ENCODE data around the gene CRKL. TPM values are rescaled to one million over a fixed set of nuclear protein-coding genes. Genes with fewer than 3 reads are reported as not detected.

The CRKL gene
- total RNA-seq, 1 experiment from 2014 or later = 35.4 TPM

DNA sequence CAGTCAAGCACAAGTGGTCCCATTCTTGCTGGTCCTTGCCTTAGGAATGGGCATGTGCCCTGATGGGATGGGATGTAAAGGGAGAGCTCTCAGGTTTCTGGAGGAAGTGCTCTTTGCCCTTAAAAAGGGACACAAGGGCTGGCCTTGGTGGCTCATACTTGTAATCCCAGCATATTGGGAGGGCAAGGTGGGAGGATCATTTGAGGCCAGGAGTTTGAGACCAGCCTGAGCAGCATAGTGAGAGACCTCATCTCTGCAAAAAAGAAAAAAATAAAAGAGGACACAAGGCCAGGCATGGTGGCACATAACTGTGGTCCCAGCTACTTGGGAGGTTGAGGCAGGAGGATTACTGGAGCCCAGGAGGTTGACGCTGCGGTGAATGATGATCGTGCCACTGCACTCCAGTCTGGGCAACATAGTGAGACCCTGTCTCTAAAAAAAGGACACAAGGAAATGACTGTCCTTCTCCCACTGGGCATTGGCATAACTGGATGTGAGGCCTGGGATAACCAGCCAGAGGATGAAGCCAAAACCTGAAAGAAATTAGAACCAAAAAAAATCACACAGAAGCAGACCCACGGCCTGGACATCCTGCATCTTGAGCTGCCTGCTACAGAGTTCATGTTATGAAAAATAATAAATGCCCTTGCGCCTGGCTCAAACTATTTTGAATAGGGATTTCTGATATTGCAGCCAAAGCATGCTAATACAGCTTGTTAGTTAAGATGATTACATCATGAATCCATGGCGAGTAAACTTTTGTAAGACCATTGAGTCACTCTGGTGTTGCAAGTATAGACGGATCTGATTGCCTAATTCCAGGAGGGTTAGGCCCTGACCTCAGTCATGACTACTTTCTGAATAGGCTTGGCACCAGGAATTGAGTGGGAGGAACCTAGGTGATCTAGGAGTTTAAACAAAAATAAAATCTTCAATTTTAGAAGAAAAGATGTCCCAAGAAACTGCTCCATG, 12.9 kb upstream of the CRKL start:
- Histone ChIP-seq H3K9ac (ENCODE audit: low read length) (no peak overlapping the region), H3K4me1 (ENCODE audit: insufficient read depth, low read length) (peaks cover 24% of the 10 kb centered on the region), H3F3A (ENCODE audit: low read length, unreplicated experiment) (no peaks in the 10 kb centered on the region), H3K9me2 (replicated peaks; ENCODE audit: low read length) (no peaks in the 10 kb centered on the region), H3K4me2 (ENCODE audit: low read length) (peak overlapping the region; percentile 68), H3K36me3 (ENCODE audit: low read depth, low read length) (no peaks in the 10 kb centered on the region), H3K27me3 (ENCODE audit: low read length) (no peaks in the 10 kb centered on the region), H4K20me1 (ENCODE audit: low read length) (no peaks in the 10 kb centered on the region), H2AFZ (ENCODE audit: low read length) (no peak overlapping the region), H3K9me3 (ENCODE audit: low read length) (no peaks in the 10 kb centered on the region), H3K27ac (ENCODE audit: low read length) (peak overlapping the region; percentile 57), H3K4me3 (ENCODE audit: low read length) (no peak overlapping the region), H3K79me2 (ENCODE audit: low read length) (no peaks in the 10 kb centered on the region)
- peak; percentile 85 for ATAC-seq
- ChIA-PET POLR2A (ENCODE audit: unreplicated experiment) (no interaction called here), CTCF (interaction anchor here (1.0 kb wide), 1 partner anchor 19 kb away, joined by 3 read pairs; no protein-coding TSS in a partner anchor)
- DNase-seq = peak; percentile 91
- intact Hi-C loops (cut with micrococcal nuclease) = no loop called here
- TF ChIP-seq, protein P1, sequence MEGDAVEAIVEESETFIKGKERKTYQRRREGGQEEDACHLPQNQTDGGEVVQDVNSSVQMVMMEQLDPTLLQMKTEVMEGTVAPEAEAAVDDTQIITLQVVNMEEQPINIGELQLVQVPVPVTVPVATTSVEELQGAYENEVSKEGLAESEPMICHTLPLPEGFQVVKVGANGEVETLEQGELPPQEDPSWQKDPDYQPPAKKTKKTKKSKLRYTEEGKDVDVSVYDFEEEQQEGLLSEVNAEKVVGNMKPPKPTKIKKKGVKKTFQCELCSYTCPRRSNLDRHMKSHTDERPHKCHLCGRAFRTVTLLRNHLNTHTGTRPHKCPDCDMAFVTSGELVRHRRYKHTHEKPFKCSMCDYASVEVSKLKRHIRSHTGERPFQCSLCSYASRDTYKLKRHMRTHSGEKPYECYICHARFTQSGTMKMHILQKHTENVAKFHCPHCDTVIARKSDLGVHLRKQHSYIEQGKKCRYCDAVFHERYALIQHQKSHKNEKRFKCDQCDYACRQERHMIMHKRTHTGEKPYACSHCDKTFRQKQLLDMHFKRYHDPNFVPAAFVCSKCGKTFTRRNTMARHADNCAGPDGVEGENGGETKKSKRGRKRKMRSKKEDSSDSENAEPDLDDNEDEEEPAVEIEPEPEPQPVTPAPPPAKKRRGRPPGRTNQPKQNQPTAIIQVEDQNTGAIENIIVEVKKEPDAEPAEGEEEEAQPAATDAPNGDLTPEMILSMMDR (conservative IDR thresholded peaks at IDR 0.05; ENCODE audit: low read depth, low read length) = no peak
- TF ChIP-seq EZH2phosphoT487 (IDR thresholded peaks at IDR 0.05; ENCODE audit: borderline replicate concordance, low read length) = no peak
- no peak for TF ChIP-seq EZH2 (IDR thresholded peaks at IDR 0.05; ENCODE audit: low read length, unreplicated experiment)
- BruUV-seq (replicated peaks) = no TSS peak

DNA sequence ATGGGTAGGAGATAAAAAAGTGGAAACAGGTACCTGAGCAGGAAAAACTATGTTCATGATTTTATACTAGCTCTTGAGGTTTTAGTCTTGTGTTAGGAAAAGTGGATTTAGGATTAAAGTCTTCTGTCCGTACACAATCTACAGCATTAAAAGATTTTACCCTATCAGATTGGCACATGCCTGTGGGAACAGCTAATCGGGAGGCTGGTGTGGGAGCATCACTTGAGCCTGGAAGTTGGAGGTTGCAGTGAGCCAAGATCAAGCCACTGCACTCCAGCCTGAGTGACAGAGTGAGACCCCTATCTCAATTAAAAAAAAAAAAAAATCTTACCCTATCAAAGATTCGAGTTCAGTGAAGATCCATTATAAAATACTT, 12.2 kb upstream of the CRKL start:
- Histone ChIP-seq H3K9me3 (ENCODE audit: low read length) (no peaks in the 10 kb centered on the region), H3F3A (ENCODE audit: low read length, unreplicated experiment) (no peaks in the 10 kb centered on the region), H3K27ac (ENCODE audit: low read length) (peak overlapping the region; percentile 57), H3K4me2 (ENCODE audit: low read length) (peak overlapping the region; percentile 68), H3K9me2 (replicated peaks; ENCODE audit: low read length) (no peaks in the 10 kb centered on the region), H2AFZ (ENCODE audit: low read length) (no peak overlapping the region), H3K9ac (ENCODE audit: low read length) (no peak overlapping the region), H4K20me1 (ENCODE audit: low read length) (no peaks in the 10 kb centered on the region), H3K36me3 (ENCODE audit: low read depth, low read length) (no peaks in the 10 kb centered on the region), H3K4me3 (ENCODE audit: low read length) (no peak overlapping the region), H3K79me2 (ENCODE audit: low read length) (no peaks in the 10 kb centered on the region), H3K4me1 (ENCODE audit: insufficient read depth, low read length) (peaks cover 24% of the 10 kb centered on the region), H3K27me3 (ENCODE audit: low read length) (no peaks in the 10 kb centered on the region)
- no TSS peak for BruUV-seq (replicated peaks)
- POLR2A ChIA-PET (ENCODE audit: unreplicated experiment) = no interaction called here
- peak; percentile 21 for DNase-seq
- CTCF ChIA-PET = interaction anchor here (1.0 kb wide), 1 partner anchor 19 kb away, joined by 3 read pairs; no protein-coding TSS in a partner anchor
- no peak for TF ChIP-seq EZH2phosphoT487 (IDR thresholded peaks at IDR 0.05; ENCODE audit: borderline replicate concordance, low read length)
- TF ChIP-seq, protein P1 (conservative IDR thresholded peaks at IDR 0.05; ENCODE audit: low read depth, low read length) = no peak
- no peak for TF ChIP-seq EZH2 (IDR thresholded peaks at IDR 0.05; ENCODE audit: low read length, unreplicated experiment)
- intact Hi-C loops (cut with micrococcal nuclease) = no loop called here
- ATAC-seq = no peak
